ENCODE measurements around the gene PRR12. TPM values are rescaled to one million over a fixed set of nuclear protein-coding genes. Genes with fewer than 3 reads are reported as not detected.

PRR12 gene
- total and polyA plus RNA-seq, 2 donors (not counting 3 experiments of a cell fraction or from before 2014, with no cell fraction given): 1.9 to 37.0 TPM

DNA sequence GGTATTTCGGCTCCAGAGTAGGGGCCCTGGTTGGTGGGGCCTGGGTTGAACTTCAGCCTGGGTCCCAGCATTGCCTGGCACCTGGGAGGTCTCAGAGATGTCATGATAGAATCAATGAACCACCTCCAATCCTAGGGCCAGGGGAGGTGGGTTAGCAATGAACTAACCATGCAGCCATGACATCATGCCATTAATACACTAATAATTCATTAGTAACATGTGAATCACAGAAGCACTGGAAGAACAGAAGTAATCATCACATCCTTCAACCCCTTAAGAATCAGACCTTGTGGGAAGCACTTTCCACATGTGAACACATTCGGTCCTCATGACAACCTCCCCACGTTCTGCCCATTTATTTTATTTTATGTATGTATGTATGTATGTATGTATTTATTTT is 17.6 kb upstream of the PRR12 start:
- H3K9ac ChIP-seq (replicated peaks; ENCODE audit: extremely low read depth, insufficient read depth, low read length): no peak overlapping the region
- no peak overlapping the region for H3K4me3 ChIP-seq (replicated peaks in 1 of 3; ENCODE audit: insufficient read depth in 1 of 3, low read depth in 1 of 3, low read length in 3 of 3)
- no peak overlapping the region for H3K27ac ChIP-seq (ENCODE audit: insufficient read depth, low read depth, low read length)
- TF ChIP-seq POLR2A (IDR thresholded peaks at IDR 0.05; ENCODE audit: low read depth, low read length) (no peak), FOS (IDR thresholded peaks at IDR 0.05; ENCODE audit: borderline replicate concordance, insufficient read depth, low read length) (no peak), POLR2AphosphoS5 (IDR thresholded peaks at IDR 0.05; ENCODE audit: insufficient read depth, low read depth, low read length) (no peak), CTCF (IDR thresholded peaks at IDR 0.05; ENCODE audit: extremely low read depth in 1 of 2, insufficient read depth in 1 of 2, low read depth in 1 of 2, low read length in 2 of 2) (no peak), JUN (IDR thresholded peaks at IDR 0.05; ENCODE audit: borderline replicate concordance, insufficient read depth, insufficient read length, low read depth) (no peak), MYC (IDR thresholded peaks at IDR 0.05; ENCODE audit: low read depth, low read length) (no peak), EZH2 (IDR thresholded peaks at IDR 0.05; ENCODE audit: borderline replicate concordance, low read depth, low read length, severe bottlenecking) (no peak), GATA2 (IDR thresholded peaks at IDR 0.05; ENCODE audit: insufficient read depth, insufficient read length, low read depth, low read length) (no peak), MAX (IDR thresholded peaks at IDR 0.05; ENCODE audit: insufficient read depth, insufficient read length) (no peak)
- H3K4me1 ChIP-seq (ENCODE audit: control insufficient read depth, extremely low read depth, insufficient read depth, low read length): no peaks in the 10 kb centered on the region
- intact Hi-C loops (cut with micrococcal nuclease): no loop called here
- ChIA-PET POLR2A (no interaction called here), CTCF (interaction anchor here (0.7 kb wide), 1 partner anchor 55 kb away, joined by 3 read pairs; no protein-coding TSS in a partner anchor)
- peaks cover 42% of the 10 kb centered on the region for H3K79me2 ChIP-seq (ENCODE audit: control insufficient read depth, insufficient read depth, low read length)
- no peaks in the 10 kb centered on the region for H3K9me1 ChIP-seq (replicated peaks; ENCODE audit: control insufficient read depth, extremely low read depth, insufficient read depth, low read length)
- no peak for FAIRE-seq
- dilution Hi-C loops (cut with MboI; ENCODE audit: extremely low pct_ligation_motif_present, low sequenced_read_pairs): no loop called here
- no TSS peak for BruUV-seq (replicated peaks)
- DNase-seq (ENCODE audit: low read depth, low spot score): no peak
- no peaks in the 10 kb centered on the region for H3K9me3 ChIP-seq (replicated peaks; ENCODE audit: control insufficient read depth, insufficient read depth, low read length)
- H3K36me3 ChIP-seq (ENCODE audit: control insufficient read depth in 2 of 2, extremely low read depth in 1 of 2, insufficient read depth in 2 of 2, low read length in 2 of 2): peaks cover 4 to 10% of the 10 kb centered on the region in 2 experiments
- H3K4me2 ChIP-seq (ENCODE audit: insufficient read depth, low read length): no peak overlapping the region
- H3K27me3 ChIP-seq (ENCODE audit: control insufficient read depth in 2 of 2, insufficient read depth in 2 of 2, low read length in 2 of 2): no peaks in the 10 kb centered on the region
- no peak overlapping the region for H2AFZ ChIP-seq (ENCODE audit: low read depth, low read length)
- no peaks in the 10 kb centered on the region for H4K20me1 ChIP-seq (replicated peaks; ENCODE audit: control insufficient read depth, extremely low read depth, insufficient read depth, low read length)
